Measurements from ENCODE around the gene PRSS8. TPM values are rescaled to one million over a fixed set of nuclear protein-coding genes. Genes with fewer than 3 reads are reported as not detected.
"Not testable (repeated sequence)": the region's sequence is repeated elsewhere in the genome, so short reads cannot be mapped to it uniquely, and the experiment has no call there.

The PRSS8 gene
- polyA plus RNA-seq, 1 donor from 2014 or later: not detected

- TF ChIP-seq SMC3 (conservative IDR thresholded peaks at IDR 0.05; ENCODE audit: poor library complexity) (no peak), REST (IDR thresholded peaks at IDR 0.05; ENCODE audit: borderline replicate concordance) (no peak), RAD21 (conservative IDR thresholded peaks at IDR 0.05) (no peak), POLR2AphosphoS5 (IDR thresholded peaks at IDR 0.05) (no peak), EZH2 (IDR thresholded peaks at IDR 0.05; ENCODE audit: borderline replicate concordance, insufficient read depth, low read length, poor library complexity, severe bottlenecking) (no peak), TAF1 (IDR thresholded peaks at IDR 0.05; ENCODE audit: low read depth) (no peak), MXI1 (conservative IDR thresholded peaks at IDR 0.05; ENCODE audit: poor library complexity, severe bottlenecking) (no peak), EP300 (conservative IDR thresholded peaks at IDR 0.05; ENCODE audit: poor library complexity, severe bottlenecking) (no peak), CTCF (IDR thresholded peaks at IDR 0.05; ENCODE audit: poor library complexity, severe bottlenecking) (no peak)
- no peaks in the 10 kb centered on the region for H3K27me3 ChIP-seq (ENCODE audit: insufficient read depth, low read depth, low read length)
Measured at GRCh38 chr16:31138621-31139578, 3.4 kb upstream of the PRSS8 start.

GRCh38 chr16:31136822-31137499 lies 1.4 kb upstream of the PRSS8 start:
- not testable (repeated sequence) for H3K27ac ChIP-seq (ENCODE audit: low read length); H3K9me2 ChIP-seq (ENCODE audit: insufficient read depth, low read length); H3K9ac ChIP-seq (ENCODE audit: low read length); H3K9me3 ChIP-seq (ENCODE audit: low read length); H3K4me3 ChIP-seq (ENCODE audit: low read length); H3F3A ChIP-seq (ENCODE audit: insufficient read depth, low read length, poor library complexity, severe bottlenecking); H3K36me3 ChIP-seq (ENCODE audit: insufficient read depth, low read length); H3K79me2 ChIP-seq (replicated peaks; ENCODE audit: insufficient read depth, low read length); H2AFZ ChIP-seq (ENCODE audit: low read depth, low read length); H3K27me3 ChIP-seq (ENCODE audit: insufficient read depth, low read depth, low read length); H3K4me2 ChIP-seq (ENCODE audit: low read length); H4K20me1 ChIP-seq (ENCODE audit: insufficient read depth)

More at GRCh38 chr16:31138621-31139578, 3.4 kb upstream of the PRSS8 start:
- no peaks in the 10 kb centered on the region for H4K20me1 ChIP-seq (ENCODE audit: insufficient read depth)
- H3K36me3 ChIP-seq (ENCODE audit: insufficient read depth, low read length): no peaks in the 10 kb centered on the region
- no peak overlapping the region for H3K4me2 ChIP-seq (ENCODE audit: low read length)
- no peaks in the 10 kb centered on the region for H3K9me3 ChIP-seq (ENCODE audit: low read length)
- no peaks in the 10 kb centered on the region for H3F3A ChIP-seq (ENCODE audit: insufficient read depth, low read length, poor library complexity, severe bottlenecking)
- no peak overlapping the region for H2AFZ ChIP-seq (ENCODE audit: low read depth, low read length)
- no peaks in the 10 kb centered on the region for H3K79me2 ChIP-seq (replicated peaks; ENCODE audit: insufficient read depth, low read length)
- no peak overlapping the region for H3K9ac ChIP-seq (ENCODE audit: low read length)
- H3K27ac ChIP-seq (ENCODE audit: low read length): no peak overlapping the region
- H3K9me2 ChIP-seq (ENCODE audit: insufficient read depth, low read length): no peaks in the 10 kb centered on the region
- no peak overlapping the region for H3K4me3 ChIP-seq (ENCODE audit: low read length)

Measured in neural cell (in vitro differentiated cells).